GM18870 (cell line): ENCODE measurements around the gene EPHX1.
"Not testable (repeated sequence)": the region's sequence is repeated elsewhere in the genome, so short reads cannot be mapped to it uniquely, and the experiment has no call there.

ENCODE experiments used
- ATAC-seq: cut with Tn5 transposase; IDR thresholded peaks from one replicate; pipeline ENCODE4 v1.9.1; 2021; ENCODE audit warnings: moderate library complexity; ENCODE audit not compliant: unreplicated experiment

Gene EPHX1

GRCh38 chr1:225815526-225816178 lies 5.7 kb downstream of the EPHX1 start:
- ATAC-seq, result no peak

GRCh38 chr1:225816643-225817538 lies 7.0 kb downstream of the EPHX1 start:
- no peak for ATAC-seq

GRCh38 chr1:225817611-225818061 lies 7.7 kb downstream of the EPHX1 start:
- ATAC-seq, result no peak

- ATAC-seq, result no peak
Measured at GRCh38 chr1:225818229-225818628, 8.3 kb downstream of the EPHX1 start.

GRCh38 chr1:225819346-225820192 lies 9.6 kb downstream of the EPHX1 start:
- no peak for ATAC-seq

GRCh38 chr1:225820522-225821120 lies 10.7 kb downstream of the EPHX1 start:
- ATAC-seq, result no peak

GRCh38 chr1:225822655-225823403 lies 12.9 kb downstream of the EPHX1 start:
- ATAC-seq, result no peak

- ATAC-seq, result no peak
Measured at GRCh38 chr1:225823811-225824261, 13.9 kb downstream of the EPHX1 start.

- no peak for ATAC-seq
Measured at GRCh38 chr1:225824533-225824941, 14.6 kb downstream of the EPHX1 start.

- ATAC-seq, result no peak
Measured at GRCh38 chr1:225825078-225825477, 15.2 kb downstream of the EPHX1 start.

- ATAC-seq, result no peak
Measured at GRCh38 chr1:225825607-225826007, 15.7 kb downstream of the EPHX1 start.

GRCh38 chr1:225827076-225827475 lies 17.2 kb downstream of the EPHX1 start:
- no peak for ATAC-seq

- ATAC-seq, result no peak
Measured at GRCh38 chr1:225828706-225829345, 18.9 kb downstream of the EPHX1 start.

- no peak for ATAC-seq
Measured at GRCh38 chr1:225830841-225831240, 20.9 kb downstream of the EPHX1 start.

- no peak for ATAC-seq
Measured at GRCh38 chr1:225834417-225835329, 24.7 kb downstream of the EPHX1 start.

GRCh38 chr1:225835856-225836255 lies 25.9 kb downstream of the EPHX1 start:
- ATAC-seq, result no peak

GRCh38 chr1:225836296-225836695 lies 26.4 kb downstream of the EPHX1 start:
- not testable (repeated sequence) for ATAC-seq

GRCh38 chr1:225838793-225839192 lies 28.9 kb downstream of the EPHX1 start:
- ATAC-seq, result no peak
